Eye (tissue), 1 donor: Measurements from ENCODE around the gene CDK13.

Source experiments
- DNase-seq: peaks from one replicate; pipeline ENCODE4 v3.0.0-alpha.2; 2015

Gene CDK13

GRCh38 chr7:40015790-40016296 lies 65.8 kb downstream of the CDK13 start:
- DNase-seq: peak; percentile 14

DNA sequence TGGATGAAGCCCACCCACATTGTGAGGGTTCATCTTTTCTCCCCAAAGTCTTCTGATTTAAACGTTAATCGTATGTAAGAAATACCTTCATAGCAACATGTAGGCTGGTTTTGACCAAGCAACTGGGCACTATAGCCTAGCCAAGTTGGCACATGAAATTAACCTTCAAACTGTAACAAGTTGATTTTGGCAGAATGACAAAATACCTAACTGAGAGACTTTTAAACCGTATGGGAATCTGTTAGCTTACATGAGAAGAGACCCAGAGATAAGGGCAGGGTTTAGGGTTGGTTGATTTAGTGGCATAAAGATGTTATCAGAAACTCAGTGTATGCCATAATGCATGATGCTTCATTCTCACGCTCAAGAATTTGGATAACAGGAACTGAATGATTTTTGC lies 69.5 kb downstream of the CDK13 start:
- no peak for DNase-seq

- DNase-seq: no peak
These were observed 74.0 kb downstream of the CDK13 start for GRCh38 chr7:40024048-40024447.

- no peak for DNase-seq
These were observed 74.8 kb downstream of the CDK13 start for GRCh38 chr7:40024841-40025240.

- no peak for DNase-seq
These were observed 77.5 kb downstream of the CDK13 start for GRCh38 chr7:40027545-40027944.

- no peak for DNase-seq
These were observed 83.8 kb downstream of the CDK13 start for GRCh38 chr7:40033826-40034225.

DNA sequence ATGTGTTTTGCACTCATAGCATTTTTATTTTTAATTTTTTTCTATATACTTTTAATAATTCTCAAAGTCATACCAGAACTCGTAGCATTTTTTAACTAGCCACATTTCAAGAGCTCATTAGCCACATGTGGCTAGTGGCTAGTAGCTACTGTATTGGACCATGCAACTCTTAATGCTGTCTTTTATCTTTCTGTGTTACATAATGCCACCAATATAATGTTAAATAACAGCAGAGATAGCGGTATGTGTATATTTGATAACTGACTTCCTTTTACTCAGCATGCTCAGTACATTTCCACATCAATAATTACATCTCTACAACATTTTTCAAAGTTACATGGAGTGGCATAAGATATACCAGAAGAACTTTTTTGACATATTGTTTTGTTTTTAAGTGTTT lies 91.4 kb downstream of the CDK13 start:
- DNase-seq: no peak

DNA sequence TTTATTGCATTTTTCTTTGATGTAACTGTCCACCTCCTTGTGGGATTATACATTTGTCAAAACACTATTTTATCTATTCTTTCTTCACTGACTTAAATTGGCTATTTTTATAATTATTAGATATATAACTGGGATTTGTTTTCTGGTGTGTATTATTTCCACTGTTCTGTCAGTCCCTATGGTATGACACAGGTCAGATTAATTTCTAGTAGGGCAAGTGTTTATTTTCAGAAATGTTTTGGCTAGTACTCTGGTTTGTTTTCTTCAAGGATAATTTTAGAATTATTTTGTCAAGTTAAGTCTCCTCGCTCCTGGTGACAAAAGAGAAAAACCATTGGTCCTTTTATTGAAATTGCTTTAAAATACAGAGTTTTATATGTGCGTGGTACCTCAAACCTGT lies 93.1 kb downstream of the CDK13 start:
- DNase-seq: no peak

- no peak for DNase-seq
These were observed 97.6 kb downstream of the CDK13 start for GRCh38 chr7:40047661-40048060.

DNA sequence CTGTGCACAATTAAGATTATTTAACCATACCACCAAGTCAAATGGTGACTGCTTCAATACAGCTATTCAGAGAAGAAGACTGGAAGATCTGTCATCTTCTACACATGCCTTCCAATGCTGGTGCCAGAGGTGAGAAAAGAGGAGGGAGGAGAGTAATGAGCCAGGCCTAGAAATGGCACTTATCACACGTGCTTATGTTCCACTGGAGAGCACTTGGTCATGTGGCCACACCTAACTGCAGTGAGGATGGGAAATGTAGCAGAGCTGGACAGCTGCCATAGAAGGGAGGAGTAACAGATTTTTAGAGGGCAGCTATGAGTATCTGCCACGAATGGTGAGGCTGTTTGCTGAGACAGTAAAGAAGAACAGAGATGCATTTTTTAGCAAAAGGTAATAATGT lies 107.2 kb downstream of the CDK13 start:
- DNase-seq: no peak

GRCh38 chr7:40058026-40058425 lies 108.0 kb downstream of the CDK13 start:
- no peak for DNase-seq

DNA sequence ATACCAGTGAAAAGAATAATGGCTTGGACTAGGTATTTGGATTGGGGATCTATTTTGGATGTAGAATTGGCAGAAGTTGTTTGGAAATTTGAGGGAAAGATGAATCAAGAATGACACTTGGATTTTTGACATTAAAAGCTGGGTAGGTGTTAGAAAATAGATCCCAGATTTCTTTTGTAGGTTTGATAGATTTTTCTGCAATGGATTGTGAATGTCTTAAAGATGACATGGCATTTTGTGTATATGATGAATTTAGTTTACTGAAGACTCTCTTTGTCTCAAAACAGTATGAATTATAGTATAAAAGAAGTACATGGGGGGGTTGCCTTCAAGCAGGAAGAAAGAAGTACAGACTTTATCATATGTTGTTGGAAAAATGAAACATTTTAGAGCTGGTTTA lies 108.6 kb downstream of the CDK13 start:
- DNase-seq: no peak

DNA sequence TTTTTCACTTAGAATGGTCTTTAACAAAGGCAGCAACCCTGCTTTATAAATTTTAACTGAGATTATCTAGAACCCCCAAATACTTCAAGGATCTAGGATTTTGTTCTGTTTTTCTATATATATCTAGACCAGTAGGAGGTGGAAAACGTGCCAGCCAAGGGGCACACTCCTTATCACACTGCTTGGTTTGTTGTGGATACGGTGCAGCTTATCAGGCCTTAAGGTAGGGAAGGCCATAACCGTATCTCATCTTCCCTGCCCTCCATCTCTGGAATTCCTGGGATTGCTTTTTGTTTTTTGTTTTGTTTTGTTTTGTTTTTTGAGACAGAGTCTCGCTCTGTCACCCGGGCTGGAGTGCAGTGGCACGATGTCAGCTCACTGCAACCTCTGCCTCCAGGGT lies 109.0 kb downstream of the CDK13 start:
- DNase-seq: no peak

DNA sequence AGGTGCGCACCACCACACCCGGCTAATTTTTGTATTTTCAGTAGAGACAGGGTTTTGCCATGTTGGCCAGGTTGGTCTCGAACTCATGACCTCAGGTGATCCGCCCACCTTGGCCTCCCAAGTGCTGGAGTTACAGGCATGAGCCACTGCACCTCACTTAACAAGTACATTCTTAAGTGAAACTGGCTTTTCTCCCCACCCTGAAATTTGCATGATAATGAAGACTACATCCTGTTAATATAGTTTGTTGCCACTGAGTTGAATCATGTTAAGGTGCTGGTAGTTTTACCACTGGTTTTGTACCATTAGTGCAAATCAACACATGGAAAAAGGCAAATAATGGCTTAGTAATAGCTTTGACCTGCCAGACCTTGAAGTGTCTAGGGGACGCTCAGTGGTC lies 122.2 kb downstream of the CDK13 start:
- no peak for DNase-seq

DNA sequence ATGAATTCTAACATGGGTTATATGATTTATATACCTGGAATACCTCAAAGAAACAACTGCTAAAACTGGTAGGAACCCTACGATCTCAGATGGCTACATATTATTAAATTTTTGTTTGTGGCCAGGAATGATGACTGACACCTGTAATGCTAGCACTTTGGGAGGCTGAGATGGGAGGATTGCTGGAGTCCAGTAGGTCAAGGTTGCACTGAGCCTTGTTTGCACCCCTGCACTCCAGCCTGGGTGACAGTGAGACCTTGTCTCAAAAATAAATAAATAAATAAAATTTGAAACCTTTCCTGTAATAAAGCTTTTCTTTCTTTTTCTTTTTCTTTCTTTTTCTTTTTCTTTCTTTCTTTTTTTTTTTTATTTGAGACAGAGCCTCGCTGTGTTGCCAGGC lies 123.2 kb downstream of the CDK13 start:
- no peak for DNase-seq

- DNase-seq: no peak
These were observed 127.8 kb downstream of the CDK13 start for GRCh38 chr7:40077849-40078248.

DNA sequence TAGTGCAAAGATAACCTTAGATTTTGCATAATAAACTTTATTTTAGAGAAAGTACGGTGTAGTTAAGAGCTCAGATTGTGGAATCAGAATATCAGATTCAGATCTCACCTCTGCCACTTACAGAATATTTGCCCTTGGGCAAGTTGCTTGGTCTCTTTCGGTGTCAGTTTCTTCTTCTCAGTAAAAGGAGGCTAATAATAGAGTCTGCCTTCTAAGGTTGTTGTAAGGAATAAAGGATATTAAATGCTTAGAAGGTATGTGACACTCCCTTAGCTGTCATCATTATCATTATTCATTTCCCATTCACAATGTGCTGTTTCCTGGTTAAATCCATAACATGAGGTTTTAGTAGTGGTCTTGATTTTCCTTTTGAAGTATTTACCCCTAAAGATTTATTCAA lies 142.1 kb downstream of the CDK13 start:
- no peak for DNase-seq

DNA sequence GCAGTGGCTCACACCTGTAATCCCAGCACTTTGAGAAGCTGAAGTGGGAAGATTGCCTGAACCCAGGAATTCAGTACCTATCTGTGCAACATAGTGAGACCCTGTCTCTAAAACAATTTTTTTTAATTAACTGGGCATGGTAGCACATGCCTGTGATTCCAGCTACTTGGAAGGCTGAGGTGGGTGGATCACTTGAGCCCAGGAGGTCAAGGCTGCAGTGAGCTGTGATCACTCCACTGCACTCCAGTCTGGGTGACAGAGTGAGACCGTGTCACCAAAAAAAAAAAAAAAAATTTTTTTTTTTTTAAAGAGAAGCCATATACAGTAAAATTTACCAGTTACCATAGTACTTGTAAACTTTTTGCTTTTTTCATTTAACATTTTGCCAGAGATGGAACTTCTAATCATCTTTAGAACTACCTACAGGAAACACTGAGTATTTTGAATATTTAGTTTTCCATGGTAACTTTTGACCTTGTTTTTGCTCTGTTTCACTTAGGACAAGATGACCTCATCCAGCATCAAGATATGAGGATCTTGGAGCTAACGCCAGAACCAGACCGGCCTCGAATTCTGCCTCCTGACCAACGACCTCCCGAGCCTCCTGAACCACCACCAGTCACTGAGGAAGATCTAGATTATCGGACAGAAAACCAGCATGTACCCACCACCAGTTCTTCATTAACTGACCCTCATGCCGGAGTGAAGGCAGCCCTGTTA lies 143.7 kb downstream of the CDK13 start:
- no peak for DNase-seq

- DNase-seq: no peak
These were observed 145.2 kb downstream of the CDK13 start for GRCh38 chr7:40095230-40095629.

DNA sequence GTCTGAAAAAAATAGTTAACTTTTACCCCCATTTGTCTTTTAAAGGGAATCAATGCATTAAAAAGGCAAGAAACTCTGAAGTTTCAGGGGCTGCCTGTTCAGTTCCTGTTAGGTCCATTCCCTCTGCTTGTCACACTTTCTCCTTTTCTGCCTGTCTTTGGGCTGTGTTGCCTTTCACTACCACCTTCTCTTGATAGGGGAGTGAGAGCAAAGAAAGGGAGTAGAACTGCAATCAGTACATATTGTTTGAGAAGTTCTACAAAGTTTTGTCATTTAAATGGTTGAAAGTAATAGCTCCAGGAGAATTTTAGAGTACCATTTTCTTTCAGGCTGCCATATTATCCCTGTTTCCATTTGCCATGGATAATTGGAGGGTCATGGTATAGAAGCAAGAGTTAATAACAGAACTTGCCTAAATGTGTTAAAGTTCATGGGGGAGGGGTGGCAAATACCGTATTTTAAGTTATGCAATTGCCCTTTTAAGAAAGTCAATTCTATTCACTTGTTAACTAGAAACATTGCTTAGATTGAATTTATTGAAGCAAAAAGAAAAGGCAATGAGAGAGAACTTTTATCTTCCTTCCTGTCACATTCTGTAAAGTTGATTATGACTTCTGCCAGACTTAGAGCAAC lies 145.8 kb downstream of the CDK13 start:
- DNase-seq: no peak

DNA sequence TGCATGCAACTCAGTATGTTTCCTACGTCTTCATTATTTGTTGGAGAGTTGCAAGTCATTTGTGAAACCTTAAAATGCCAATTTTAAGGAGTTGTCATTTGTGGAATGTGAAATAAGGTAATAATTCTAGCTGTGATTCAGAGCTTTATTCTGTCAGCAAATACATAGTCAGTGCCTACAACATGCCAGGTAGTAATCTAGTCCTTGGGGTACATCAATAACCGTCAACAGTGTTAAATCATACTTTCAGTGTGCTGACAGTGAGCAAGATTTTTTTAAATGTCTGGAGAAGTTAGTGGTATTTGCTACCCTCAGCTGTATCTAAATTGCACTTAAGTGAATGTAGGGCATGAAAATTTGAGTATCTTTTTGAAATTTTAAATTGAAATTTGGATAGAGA lies 147.7 kb downstream of the CDK13 start:
- DNase-seq: no peak

DNA sequence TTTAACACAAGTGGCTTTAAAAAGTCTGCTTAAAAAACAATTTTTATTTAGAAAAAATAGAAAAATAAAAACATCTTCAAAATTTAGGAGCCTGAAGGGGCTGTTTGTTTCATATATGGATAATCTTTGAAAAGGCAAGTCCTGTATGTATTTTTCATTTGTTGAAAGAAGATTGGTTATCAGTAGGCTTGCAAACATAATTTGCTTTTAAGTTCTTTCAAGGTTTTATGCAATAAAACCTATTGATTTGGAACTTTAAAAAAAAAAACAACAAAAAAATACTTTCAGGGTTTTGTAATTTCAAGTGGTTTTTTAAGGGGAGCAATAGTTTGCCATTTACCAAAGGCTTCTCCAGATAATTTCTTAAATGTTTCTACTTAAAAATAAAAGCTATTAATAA lies 148.8 kb downstream of the CDK13 start:
- no peak for DNase-seq

DNA sequence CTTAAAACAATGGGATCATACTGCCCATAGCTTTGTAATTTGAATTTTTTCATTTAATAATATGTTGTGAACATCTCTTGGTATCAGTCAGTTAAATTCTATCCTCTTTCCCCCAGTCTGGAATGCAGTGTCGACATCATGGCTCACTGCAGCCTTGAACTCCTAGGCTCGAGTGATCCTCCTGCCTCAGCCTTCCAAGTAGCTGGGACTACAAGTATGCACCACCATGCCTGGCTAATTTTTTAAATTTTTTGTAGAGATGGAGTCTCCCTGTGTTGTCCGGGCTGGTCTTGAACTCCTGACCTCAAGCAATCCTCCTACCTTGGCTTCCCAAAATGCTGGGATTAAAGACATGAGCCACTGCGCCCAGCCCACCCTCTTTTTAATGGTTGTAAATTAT lies 149.8 kb downstream of the CDK13 start:
- no peak for DNase-seq

DNA sequence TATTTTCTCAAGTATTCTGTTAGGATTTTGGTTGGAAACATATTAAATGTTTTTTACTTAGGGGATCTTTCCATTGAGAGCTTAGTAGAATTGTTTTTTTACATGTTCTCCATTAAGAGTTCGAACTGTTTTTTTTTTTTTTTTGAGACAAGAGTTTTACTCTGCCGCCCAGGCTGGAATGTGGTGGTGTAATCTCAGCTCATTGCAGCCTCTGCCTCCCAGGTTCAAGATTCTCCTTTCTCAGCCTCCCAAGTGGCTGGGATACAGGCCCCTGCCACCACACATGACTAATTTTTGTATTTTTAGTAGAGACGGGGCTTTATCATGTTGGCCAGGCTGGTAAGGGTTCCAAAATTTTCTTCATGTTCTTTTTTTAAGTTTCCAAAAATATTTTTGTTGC lies 151.1 kb downstream of the CDK13 start:
- DNase-seq: no peak

GRCh38 chr7:40102897-40103296 lies 152.8 kb downstream of the CDK13 start:
- DNase-seq: no peak
